ENCODE data around the gene RFC1. TPM values are rescaled to one million over a fixed set of nuclear protein-coding genes. Genes with fewer than 3 reads are reported as not detected.

The RFC1 gene
- total and polyA plus RNA-seq, 9 of the 15 experiments (the other 6 are each of a cell fraction or from before 2014, with no cell fraction given): 16.8 to 85.6 (median 45.2) TPM

- no peak for TF ChIP-seq SNIP1 (IDR thresholded peaks at IDR 0.05; ENCODE audit: low read depth)
These were observed 110.9 kb downstream of the RFC1 start (continued) for GRCh38 chr4:39255266-39255665.

GRCh38 chr4:39243462-39243861 lies 122.7 kb downstream of the RFC1 start:
- H2AFZ ChIP-seq (ENCODE audit: low read depth, low read length): no peak overlapping the region
- no TSS peak for BruUV-seq (replicated peaks)
- no peaks in the 10 kb centered on the region for H3K79me2 ChIP-seq (ENCODE audit: control insufficient read depth, insufficient read depth, low read length)
- H3K27ac ChIP-seq (ENCODE audit: extremely low read depth, low read depth, low read length): no peak overlapping the region
- no peaks in the 10 kb centered on the region for H3K36me3 ChIP-seq (ENCODE audit: control insufficient read depth, insufficient read depth, low read length)
- whole genome bisulfite sequencing (ENCODE audit: insufficient coverage, low coverage, missing lambda C conversion rate): 49% methylated on average over 3 of the region's 3 CpGs
- no peaks in the 10 kb centered on the region for H3K27me3 ChIP-seq (ENCODE audit: control insufficient read depth in 2 of 2, insufficient read depth in 2 of 2, low read length in 2 of 2)
- H3K4me2 ChIP-seq (ENCODE audit: insufficient read depth, low read length): no peak overlapping the region
- DNase-seq (ENCODE audit: extremely low read depth in 1 of 4, low spot score in 3 of 4): no peak
- no peaks in the 10 kb centered on the region for H3K9me3 ChIP-seq (replicated peaks; ENCODE audit: control insufficient read depth, insufficient read depth, low read depth, low read length)
- H3K9ac ChIP-seq (ENCODE audit: insufficient read depth in 1 of 2, low read depth in 2 of 2, low read length in 2 of 2): no peak overlapping the region
- intact Hi-C loops (cut with micrococcal nuclease) (no loop called here), in situ Hi-C loops (cut with MboI) (no loop called here)
- no peak overlapping the region for H3K4me3 ChIP-seq
- no peak for TF ChIP-seq MIER1 (IDR thresholded peaks at IDR 0.05; ENCODE audit: low read depth)
- TF ChIP-seq ZNF584 (CRISPR knock-in tag; IDR thresholded peaks at IDR 0.05; ENCODE audit: low read depth): no peak
- no peak for TF ChIP-seq ZNF609 (CRISPR knock-in tag; IDR thresholded peaks at IDR 0.05; ENCODE audit: borderline replicate concordance)
- no peak for TF ChIP-seq E2F3 (CRISPR knock-in tag; IDR thresholded peaks at IDR 0.05)
- no peak for TF ChIP-seq ATF4 (CRISPR knock-in tag; IDR thresholded peaks at IDR 0.05)
- no peak for TF ChIP-seq ZNF551 (CRISPR knock-in tag; IDR thresholded peaks at IDR 0.05)
- no peak for TF ChIP-seq ZKSCAN3 (CRISPR knock-in tag; IDR thresholded peaks at IDR 0.05)
- TF ChIP-seq TFAM (CRISPR knock-in tag; conservative IDR thresholded peaks at IDR 0.05): no peak
- no peak for TF ChIP-seq POLR2B (IDR thresholded peaks at IDR 0.05; ENCODE audit: low read depth, partially characterized antibody)
- no peak for TF ChIP-seq LARP7 (IDR thresholded peaks at IDR 0.05)
- TF ChIP-seq HEY1 (CRISPR knock-in tag; IDR thresholded peaks at IDR 0.05; ENCODE audit: borderline replicate concordance): no peak
- no peak for TF ChIP-seq SIRT6 (IDR thresholded peaks at IDR 0.05; ENCODE audit: low read depth, low read length)
- no peak for TF ChIP-seq HMG20A (CRISPR knock-in tag; conservative IDR thresholded peaks at IDR 0.05)
- no peak for TF ChIP-seq ZNF79 (CRISPR knock-in tag; IDR thresholded peaks at IDR 0.05; ENCODE audit: low read depth)
- no peak for TF ChIP-seq ZNF511 (CRISPR knock-in tag; IDR thresholded peaks at IDR 0.05)
- ChIA-PET CTCF (ENCODE audit: low intra/inter-chr PET ratio) (no interaction called here), POLR2A (interaction anchor here (0.7 kb wide), 1 partner anchor 196 kb away, joined by 3 read pairs; no protein-coding TSS in a partner anchor)
- no peaks in the 10 kb centered on the region for H3K9me1 ChIP-seq (ENCODE audit: control insufficient read depth, insufficient read depth, low read length)
- H4K20me1 ChIP-seq (replicated peaks; ENCODE audit: control insufficient read depth, insufficient read depth, low read length): no peaks in the 10 kb centered on the region
- no peak for FAIRE-seq
- no peaks in the 10 kb centered on the region for H3K4me1 ChIP-seq (replicated peaks in 1 of 2; ENCODE audit: control insufficient read depth in 2 of 2, insufficient read depth in 2 of 2, low read length in 2 of 2)
- ATAC-seq: no peak
